ENCODE measurements around the gene PLCXD1.
"Not testable (repeated sequence)": the region's sequence is repeated elsewhere in the genome, so short reads cannot be mapped to it uniquely, and the experiment has no call there.

PLCXD1 gene, protein sequence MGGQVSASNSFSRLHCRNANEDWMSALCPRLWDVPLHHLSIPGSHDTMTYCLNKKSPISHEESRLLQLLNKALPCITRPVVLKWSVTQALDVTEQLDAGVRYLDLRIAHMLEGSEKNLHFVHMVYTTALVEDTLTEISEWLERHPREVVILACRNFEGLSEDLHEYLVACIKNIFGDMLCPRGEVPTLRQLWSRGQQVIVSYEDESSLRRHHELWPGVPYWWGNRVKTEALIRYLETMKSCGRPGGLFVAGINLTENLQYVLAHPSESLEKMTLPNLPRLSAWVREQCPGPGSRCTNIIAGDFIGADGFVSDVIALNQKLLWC

DNA sequence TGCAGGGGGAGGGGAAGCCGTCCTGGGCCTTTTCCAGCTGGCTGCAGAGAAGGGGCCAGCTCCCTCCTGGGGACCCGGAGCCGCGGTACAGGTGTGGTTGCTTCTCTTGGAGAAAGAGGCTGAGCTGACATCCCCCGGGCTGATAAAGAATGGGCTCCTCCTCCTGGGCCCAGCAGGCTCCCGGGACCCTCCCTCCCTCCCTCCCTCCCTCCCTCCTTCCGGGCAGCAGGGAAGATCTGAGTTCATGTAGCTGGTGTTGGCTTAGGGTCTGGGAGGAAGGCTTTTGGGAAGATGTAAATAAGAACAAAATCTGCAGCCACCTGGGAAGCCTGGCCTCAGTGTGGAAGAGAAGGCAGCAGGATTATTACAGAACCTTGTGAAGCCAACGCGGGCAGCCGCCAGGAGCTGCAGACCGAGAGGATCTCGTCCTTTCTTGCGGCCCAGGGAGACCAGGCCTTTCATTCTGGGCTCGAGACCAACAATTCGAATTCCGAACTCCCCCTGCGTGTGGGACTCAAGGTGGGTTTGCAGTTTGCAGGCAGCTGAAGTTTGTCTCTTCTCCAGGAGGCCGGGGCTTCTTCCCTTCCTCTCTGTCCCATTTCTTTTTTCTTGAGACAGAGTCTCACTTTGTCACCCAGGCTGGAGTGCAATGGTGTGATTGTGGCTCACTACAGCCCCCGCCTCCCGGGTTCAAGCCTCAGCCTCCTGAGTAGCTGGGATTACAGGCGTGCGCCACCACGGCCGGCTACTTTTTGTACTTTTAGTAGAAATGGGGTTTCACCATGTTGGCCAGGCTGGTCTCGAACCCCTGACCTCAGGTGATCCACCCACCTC lies at the start of gene PLCXD1:
Gene PLCXD1, plus strand, starts transcription at position 216 of the 834 bp plus-strand sequence. CDS start 2,807 bp downstream, outside the sequence.
- no peak for DNase-seq (ENCODE audit: low read depth)

DNA sequence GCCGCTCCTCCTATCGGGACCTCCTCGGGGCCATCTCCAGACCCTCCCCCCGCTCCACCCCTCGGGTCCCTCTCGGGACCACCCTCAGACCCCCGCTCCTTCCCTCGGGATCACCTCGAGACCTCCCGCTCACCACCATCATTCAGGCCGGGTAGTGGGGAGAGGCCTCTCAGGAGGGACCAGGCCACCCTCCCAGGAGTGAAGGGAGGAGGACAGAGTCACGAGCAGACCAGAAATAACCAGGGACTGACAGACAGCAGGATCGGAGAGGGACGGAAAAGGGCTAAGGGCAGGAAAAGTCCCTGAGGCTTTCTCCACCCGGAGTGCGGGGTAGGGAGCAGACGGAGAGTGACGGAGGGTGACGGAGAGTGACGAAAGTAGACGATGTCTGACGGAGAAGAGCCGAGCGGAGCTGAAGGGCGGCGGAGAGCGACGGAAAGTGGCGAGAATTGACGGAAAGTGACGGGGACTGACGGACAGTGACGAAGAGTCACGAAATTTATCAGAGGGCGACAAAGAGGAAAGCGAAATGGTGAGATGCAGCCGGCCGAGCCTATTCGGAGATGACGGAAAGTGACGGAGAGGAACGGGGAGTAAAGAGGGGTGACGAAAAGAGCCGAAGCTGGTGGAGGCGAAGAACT lies 49.4 kb upstream of the PLCXD1 start:
- not testable (repeated sequence) for DNase-seq (ENCODE audit: low read depth)

DNA sequence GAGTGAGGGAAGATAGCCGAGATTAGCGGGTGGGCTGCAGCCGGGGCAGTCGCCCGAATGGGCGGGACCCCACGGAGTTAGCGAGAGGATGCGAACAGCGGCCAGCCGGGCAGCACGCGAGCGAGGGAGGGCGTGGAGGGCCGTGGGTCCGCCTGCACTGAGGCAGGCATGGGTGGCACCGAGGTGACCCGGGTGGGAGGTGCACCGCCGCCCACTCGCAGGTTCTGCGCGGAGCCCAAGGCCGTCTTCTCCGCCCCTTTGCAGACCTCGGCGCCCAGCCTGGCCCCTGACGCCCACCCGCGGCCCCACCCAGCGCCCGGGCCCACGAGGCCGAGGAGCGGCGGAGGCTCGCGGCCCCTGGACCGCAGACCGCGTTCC lies 48.9 kb upstream of the PLCXD1 start:
- not testable (repeated sequence) for DNase-seq (ENCODE audit: low read depth)

DNA sequence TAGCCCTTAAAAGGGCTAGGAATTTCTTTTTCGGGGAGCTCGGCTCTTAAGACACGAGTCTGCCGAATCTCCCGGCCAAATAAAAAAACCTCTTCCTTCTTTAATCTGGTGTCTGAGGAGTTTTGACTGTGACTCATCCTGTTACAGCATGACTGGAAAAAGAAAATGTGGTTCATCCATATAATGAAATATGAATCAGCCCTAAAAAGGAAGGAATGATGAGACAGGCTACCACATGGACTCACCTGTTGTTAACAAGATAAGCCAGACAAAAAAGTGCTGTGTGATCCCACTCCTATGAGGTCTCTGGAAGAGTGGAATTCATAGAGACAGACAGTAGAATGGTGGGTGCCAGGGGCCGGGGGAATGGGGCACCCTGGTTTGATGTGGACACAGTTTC lies 45.0 kb upstream of the PLCXD1 start:
- not testable (repeated sequence) for DNase-seq (ENCODE audit: low read depth)

DNA sequence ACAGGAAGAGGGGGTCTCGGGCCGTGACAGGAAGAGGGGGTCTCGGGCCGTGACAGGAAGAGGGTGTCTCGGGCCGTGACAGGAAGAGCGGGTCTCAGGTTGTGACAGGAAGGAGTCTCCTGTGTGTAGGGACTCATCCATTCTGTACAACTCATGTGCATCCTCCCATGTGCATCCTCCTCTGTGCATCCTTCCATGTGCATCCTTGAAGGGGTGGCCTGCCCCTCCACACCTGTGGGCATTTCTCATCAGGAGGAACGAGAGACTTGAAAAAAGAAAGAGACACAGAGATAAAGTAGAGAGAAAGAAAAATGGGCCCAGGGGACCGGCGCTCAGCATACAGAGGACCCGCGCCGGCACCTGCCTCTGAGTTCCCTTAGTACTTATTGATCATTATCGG lies 30.2 kb upstream of the PLCXD1 start:
- DNase-seq (ENCODE audit: low read depth): no peak

DNA sequence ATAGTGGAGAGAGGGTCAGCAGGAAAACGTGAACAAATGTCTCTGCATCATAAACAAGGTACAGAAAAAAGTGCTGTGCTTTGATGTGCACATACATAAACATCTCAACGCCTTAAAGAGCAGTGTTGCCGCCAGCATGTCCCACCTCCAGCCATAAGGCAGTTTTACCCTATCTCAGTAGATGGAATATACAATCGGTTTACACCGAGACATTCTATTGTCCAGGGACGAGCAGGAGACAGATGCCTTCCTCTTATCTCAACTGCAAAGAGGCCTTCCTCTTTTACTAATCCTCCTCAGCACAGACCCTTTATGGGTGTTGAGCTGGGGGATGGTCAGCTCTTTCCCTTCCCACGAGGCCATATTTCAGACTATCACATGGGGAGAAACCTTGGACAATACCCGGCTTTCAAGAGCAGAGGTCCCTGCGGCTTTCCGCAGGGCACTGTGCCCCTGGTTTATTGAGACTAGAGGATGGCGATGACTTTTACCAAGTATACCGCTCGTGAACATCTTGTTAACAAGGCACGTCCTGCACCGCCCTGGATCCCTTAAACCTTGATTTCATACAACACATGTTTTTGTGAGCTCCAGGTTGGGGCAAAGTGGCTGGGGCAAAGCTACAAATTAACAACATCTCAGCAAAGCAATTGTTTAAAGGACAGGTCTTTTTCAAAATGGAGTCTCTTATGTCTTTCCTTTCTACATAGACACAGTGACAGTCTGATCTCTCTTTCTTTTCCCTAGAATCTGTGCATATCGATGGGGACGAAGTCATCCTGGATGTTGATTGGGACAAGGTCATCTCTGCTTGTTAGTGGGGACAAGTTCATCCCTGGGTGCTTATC lies 29.6 kb upstream of the PLCXD1 start:
- not testable (repeated sequence) for DNase-seq (ENCODE audit: low read depth)

DNA sequence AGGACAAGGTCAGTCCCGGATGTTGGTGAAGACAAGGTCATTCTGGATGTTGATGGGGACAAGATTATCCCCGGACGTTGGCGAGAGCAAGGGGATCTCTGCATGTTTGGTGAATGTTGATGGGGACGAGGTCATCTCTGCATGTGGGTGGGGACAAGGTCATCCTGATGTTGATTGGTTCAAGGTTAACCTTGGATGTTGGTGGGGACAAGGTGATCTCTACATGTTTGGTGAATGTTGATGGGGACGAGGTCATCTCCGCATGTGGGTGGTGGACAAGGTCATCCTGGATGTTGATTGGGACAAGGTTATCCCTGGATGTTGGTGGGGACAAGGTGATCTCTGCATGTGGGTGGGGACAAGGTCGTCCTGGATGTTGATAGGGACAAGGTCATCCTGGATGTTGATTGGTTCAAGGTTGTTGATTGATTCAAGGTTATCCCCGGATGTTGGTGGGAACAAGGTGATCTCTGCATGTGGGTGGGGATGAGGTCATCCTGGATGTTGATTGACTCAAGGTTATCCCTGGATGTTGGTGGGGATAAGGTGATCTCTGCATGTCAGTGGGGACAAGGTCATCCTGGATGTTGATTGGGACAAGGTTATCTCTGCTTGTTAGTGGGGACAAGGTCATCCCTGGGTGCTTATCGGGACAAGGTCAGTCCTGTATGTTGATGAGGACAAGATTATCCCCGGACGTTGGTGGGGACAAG lies 28.8 kb upstream of the PLCXD1 start:
- DNase-seq (ENCODE audit: low read depth): no peak

DNA sequence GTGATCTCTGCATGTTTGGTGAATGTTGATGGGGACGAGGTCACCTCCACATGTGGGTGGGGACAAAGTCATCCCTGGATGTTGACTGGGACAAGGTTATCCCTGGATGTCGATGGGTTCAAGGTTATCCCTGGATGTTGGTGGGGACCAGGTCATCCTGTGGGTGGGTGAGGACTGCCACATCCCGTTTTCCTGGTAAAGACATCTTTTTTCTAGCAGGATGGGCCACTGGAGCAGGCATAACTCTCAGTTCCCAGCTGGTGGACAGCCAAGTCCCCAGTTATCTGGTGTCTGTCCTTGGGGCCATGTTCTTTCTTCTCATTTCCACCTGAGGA lies 28.3 kb upstream of the PLCXD1 start:
- no peak for DNase-seq (ENCODE audit: low read depth)

DNA sequence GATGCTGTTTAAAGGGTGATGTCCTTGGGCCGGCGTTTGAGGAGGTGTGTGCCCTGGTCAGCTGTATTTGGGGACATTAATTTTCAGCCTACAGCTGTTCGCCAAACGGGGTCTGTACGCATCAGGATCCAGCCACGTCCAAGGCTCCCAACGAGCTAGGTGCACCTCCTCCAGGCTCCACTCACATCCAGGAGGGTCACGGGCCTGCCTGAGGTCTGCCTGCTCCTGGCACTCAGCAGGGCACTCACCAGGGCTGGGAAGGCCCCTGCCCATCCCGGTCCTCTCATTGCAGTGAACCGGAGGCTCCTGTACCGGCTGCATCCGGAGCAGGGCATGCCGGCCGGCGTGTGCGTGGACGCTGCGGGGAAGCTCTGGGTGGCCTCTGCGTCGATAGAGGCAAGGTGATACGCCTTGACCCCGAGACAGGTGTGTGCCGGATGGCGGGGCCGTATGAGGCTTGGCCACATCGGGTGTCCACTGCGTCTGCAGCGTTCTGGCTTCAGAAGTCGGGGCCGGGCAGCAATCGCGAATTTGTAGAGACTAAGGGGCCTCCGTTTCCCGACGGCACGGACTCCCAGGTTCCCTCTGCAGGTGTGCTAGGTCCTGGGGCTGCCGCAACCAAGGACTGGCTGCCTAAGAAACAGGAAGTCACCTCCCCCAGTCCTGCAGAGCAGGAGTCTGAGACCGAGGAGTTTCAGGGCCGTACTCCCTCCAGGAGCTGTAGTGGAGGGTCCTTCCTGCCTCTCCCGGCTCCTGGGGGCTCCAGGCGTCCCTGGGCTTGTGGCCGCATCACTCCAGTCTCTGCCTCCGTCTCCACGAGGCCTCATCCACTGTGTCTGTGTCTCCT lies 27.5 kb upstream of the PLCXD1 start:
- no peak for DNase-seq (ENCODE audit: low read depth)

DNA sequence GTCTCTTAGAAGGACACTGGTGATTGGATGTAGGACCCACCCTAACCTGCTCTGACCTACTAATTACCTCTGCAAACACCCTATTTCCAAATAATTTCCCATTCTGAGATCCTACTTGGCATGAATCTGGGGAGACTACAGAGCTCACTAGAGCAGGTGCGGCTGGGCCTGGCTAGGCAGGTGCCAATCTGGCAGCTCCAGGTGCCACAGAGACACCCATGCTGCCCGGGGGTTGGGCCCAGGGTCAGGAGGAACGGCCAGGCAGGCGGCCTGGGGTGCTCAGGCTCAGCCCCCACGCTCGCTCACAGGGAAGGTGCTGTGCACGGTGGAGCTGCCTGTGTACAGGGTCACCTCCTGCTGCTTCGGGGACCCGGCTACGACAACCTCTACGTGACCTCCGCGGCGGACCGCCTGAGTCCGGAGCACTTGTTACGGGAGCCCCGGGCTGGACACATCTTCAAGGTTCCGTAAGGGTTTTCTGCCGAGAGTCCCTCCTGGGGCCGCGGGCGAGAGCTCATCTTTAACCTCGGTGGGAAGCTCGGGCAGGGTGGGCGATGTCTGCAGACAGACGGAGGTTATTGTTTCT lies 26.5 kb upstream of the PLCXD1 start:
- DNase-seq (ENCODE audit: low read depth): no peak

DNA sequence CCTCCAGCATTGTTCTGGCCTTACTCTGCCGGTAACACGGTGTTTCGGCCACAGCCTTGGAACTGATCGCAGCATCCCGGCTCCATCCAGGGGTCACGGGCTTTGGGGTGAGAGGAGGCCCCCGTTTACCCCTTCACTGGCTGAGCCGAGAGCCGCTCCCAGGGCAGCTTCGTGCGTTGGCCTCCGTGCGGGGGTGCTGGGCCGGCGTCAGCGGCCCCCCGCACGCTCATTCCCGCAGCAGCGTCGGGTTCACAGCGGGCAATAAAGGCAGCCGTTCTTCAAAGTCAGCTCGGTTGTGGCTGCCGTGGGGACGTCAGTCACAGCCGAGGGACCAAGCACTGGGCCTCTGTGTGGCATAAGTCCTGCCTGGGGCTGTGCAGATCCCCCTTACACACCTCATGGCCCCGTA lies 25.3 kb upstream of the PLCXD1 start:
- no peak for DNase-seq (ENCODE audit: low read depth)

DNA sequence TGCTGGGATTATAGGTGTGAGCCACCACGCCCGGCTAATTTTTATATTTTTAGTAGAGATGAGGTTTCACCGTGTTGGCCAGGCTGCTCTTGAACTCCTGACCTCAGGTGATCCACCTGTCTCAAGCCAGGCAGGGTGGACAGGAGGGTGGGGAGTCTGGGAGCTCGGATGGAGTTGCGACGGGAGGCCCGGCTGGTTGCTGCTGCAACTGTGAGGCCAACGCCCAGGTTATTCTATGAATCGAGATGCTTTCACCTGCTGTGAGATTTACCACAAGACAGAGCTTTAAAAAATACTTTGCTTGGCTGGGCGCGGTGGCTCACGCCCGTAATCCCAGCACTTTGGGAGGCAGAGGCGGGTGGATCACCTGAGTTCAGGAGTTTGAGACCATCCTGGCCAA lies 24.1 kb upstream of the PLCXD1 start:
- not testable (repeated sequence) for DNase-seq (ENCODE audit: low read depth)

DNA sequence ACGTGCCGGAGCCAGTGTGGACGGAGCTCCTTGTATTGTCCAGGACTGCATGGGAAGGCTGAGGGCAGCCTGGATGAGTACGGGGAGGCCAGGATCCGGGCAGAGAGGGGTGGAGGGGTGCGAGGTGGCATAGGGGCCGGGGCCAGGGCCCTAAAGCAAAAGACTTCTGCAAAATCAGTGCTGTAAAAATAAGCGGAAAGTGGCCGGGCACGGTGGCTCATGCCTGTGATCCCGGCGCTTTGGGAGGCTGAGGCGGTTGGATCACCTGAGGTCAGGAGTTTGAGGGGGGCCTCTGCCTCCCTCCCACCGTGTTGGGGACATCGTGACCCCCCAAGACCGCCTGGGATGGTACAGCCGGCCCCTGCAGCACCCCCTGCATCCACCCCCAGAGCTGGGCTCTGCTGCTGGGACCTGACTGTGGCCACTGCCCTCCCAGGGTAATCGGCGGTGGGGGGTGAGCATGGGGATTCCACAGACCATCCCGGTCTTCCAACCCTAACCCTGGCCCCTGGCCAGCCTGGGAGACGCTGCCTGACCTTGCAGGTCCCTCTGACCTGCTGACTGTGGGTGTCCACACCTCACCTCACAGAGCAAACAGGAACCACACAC lies 23.4 kb upstream of the PLCXD1 start:
- no peak for DNase-seq (ENCODE audit: low read depth)

DNA sequence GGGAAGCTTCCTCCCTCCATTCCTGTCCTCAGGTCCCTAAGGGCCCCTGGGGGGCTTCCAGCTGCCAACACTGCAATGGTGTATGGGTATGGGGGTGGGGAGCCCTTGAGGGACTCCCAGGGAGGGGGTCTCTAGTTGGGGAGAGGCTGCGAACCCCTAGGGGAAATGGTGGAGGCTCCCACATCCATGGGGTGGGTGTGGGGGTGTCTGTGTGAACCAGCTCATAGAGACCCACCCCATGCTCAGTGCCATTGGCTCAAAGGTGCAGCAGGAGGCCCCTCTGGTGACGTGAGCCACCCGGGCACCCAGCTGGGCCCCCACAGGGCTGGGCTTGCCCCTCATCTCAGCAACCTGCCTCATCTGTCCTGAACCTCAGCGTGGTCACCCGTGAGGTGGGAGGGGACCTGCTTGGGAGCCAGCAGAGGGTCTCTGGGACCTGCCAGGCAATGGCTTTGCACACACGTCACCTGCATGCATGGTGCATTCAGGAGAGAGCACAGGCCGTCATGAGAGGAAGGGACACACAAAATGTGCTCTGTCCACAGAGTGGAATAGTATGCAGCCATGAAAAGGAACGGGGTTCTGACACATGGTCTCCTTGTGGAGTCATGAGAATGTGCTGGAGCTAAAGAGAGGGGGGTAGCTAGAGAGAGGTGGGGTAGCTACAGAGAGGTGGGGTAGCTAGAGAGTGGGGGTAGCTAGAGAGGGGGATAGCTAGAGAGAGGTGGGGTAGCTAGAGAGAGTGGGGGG lies 22.7 kb upstream of the PLCXD1 start:
- DNase-seq (ENCODE audit: low read depth): no peak

DNA sequence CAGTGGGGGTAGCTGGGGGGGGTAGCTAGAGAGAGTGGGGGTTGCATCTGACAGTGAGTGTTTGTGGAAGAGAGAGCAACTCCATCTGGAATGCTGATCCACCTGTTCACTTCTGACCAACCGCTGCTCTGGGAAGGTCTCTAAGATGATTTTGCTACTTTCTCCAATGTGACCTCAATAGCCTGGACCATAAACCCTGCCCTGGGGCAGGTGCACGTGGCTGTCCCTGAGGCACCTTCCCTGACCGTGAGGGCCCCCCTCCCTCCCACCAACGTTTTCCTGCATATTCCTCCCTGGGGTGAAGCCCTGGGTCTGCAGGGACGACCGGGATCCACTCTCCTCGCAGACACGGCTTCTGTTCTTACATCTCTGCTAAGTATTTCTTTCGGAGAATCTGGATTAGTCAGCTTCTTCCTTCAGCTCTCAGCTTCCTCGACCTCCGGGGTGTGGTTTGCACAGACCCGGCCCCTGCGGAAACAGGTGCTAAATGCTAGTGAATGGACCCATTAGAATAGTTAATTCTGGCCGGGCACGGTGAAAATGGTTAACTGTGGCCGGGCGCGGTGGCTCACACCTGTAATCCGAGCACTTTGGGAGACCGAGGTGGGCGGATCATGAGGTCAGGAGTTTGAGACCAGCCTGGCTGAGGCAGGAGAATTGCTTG lies 21.4 kb upstream of the PLCXD1 start:
- no peak for DNase-seq (ENCODE audit: low read depth)

DNA sequence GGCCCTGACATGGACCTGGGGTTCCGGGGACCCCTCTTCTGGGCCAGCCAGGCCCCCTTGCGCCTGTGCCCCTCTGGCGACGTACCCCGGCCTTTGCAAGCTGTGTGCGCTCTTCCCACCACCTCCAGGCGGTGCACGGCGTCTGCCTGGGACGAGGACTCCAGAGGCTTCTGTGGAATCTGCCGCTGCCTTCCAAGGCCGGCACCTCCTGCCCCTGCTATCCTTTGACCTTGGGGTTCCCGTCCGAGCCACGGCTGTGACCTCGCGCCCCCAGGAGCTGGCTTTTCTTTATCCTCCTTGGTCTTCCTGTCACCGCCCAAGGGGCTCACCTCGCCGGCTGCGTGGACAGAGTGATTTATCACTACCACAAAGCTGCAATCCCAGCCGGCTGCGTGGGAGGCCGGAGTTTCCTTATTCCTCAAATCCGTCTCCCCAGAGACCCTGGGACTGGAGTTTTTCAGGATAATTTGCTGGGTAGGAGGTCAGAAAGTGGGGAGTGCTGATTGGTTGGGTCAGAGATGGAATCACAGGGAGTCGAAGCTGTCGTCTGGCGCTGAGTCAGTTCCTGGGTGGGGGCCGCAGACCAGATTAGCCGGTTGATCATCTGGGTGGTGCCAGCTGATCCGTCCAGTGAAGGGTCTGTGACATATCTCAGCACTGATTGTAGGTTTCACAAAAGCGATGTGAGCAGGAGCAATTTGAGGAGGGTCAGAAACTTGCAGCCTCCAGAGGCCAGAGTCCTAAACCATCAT lies 19.8 kb upstream of the PLCXD1 start:
- no peak for DNase-seq (ENCODE audit: low read depth)

DNA sequence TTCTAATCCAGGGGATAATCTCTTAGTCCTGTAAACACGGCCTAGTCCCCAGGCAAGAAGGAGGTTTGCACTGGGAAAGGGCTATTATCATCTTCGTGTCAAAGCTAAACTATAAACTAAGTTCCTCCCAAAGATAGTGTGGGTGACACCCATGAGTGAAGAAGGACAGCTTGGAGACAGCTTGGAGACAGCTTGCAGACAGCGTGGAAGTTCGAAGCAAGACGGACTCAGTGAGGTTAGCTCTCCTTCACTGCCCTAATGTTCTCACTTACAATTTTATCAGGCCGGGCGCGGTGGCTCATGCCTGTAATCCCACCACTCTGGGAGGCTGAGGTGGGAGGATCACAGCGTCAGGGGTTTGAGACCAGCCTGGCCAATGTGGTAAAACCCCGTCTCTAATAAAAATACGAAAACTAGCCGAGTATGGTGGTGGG lies 19.2 kb upstream of the PLCXD1 start:
- DNase-seq (ENCODE audit: low read depth): no peak
